Activated CD4-positive, alpha-beta T cell treated with anti-CD3 and anti-CD28 coated beads, Interleukin-2, amount 50 U/mL, for 24 hours (primary cell): ENCODE measurements around the gene ENOX1.

ENCODE experiments used
- DNase-seq, 2 donors: peaks; one replicate each; pipeline ENCODE4 v3.0.0-alpha.2; 2020; ENCODE audit warnings: low read depth in 1 of 2, low spot score in 1 of 2

Gene ENOX1

DNA sequence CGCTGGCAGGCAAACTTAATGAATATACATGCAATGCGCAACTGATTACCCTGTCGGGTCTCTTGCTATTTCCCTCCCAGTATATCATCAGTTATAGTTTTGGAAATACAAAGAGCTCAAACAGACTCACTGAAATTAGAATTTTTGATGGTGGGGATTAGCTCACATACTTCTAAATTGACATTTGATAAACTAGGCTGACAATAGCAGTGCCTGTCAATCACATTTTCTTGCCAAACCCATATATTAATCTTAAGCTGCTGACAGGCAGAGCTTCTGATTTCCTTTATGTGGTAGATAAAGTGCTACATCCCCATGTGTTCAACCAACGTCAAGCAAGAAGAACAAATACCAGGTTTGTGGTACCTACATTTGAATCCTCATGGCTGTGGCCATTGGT lies 521.7 kb downstream of the ENOX1 start:
- DNase-seq, result no peak

DNA sequence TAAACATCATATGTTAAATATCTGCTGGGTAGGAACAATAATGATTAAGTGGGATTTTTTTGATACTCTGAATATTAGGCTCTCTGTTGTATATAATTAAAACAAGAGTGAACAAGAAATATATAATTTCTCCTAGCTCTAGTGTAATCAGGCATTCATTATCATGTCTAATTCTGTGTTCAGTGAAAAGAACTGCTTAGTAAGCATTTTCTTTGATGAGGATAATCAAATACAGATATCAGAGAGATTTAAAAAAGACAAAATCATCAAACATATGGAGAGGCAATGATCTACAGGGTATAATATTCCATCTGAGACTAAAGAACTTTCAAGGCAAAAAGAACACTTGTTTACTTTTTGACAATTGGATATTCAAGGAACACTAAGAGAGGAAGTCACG lies 522.3 kb downstream of the ENOX1 start:
- DNase-seq, result no peak

DNA sequence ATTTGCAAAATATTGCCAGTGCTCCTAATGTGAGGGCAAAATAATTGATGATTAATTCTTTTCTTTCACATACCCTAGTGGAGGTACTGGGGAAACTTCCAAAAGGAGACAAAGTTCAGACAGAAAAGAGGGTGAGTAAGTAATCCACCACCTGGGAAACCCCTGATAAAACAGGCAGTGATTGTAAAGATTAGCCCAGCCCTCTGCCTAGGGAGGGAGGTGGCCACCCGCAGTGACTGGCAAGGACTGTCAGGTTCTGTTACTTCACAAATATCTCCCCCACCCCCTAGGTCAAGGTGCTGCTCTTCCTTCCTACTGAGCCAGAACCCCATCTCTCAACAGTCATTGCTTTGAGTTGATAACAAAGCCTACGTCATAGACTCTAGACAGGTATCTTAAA lies 523.7 kb downstream of the ENOX1 start:
- no peak for DNase-seq

DNA sequence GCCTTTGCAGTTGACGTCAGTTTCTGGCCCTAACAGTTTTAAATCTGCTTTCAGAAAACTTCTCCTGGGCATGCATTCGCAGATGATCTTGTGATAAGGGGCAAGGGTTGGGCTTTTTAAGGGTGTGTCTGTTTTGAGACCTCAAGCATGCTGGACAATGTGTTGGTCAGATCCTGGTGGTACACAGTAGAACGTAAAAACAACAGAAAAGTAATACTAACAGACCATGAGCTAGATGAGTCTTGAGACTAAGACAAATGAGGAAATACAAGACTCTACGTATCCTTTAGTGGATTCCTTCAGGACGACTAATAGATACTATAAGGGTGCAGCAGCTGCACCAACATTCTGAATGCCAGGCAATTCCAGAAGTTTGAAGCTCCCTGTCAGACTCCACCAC lies 525.8 kb downstream of the ENOX1 start:
- DNase-seq, result no peak

DNA sequence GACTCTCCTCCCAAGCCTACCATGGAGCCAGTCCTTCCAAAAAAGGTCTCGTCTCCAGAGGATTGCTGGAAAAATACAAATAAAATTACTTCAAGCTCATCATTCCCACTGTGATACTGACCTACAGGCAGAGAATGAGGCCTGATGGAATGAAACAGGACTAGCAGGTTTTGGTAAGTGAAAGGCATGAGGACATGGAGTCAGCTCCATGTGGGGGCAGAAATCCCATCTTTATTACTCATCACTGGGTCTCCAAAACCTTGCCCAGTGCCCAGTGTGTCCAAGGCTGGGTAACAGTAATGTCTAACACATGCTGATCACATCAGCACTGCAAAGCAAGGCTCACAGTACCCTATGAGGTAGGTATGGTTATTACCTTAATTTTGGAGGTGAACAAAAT lies 528.0 kb downstream of the ENOX1 start:
- DNase-seq, result no peak

DNA sequence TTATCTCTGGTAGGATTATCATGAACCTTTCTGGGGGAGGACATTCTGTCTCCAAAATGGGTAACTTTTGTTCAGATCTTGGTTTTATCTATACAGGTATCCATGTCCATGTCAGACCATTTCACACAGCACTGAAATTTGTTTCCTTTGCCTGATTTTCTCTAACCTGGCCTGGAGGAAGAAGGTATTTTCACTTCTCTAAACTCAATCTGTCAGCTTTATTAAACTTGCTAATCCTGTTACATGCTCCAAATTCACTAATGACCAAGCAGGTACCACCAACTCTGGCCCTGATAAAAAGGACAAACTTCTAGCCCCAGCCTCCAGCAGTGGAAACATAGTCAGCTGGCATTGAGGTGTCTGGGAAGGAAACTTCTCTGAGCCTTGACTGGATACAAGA lies 529.0 kb downstream of the ENOX1 start:
- no peak for DNase-seq

DNA sequence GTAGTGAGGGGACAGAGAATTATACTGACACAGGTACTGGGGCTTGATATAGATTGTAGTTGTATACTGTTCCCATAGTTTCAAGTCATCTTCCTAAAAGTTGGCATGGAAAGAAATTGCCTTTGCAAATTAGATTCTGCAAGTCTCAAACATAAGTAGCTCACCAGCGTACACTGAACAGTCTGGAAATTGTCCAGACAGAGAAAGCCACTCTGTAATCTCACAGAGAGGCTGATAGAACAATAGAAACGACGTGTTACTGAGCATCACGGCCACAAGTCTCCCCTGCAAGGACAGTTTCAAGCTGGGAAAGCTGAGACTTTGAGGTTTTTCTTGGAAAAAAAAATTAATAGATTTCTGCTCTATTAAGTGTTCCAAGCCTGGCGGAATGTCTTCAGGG lies 534.8 kb downstream of the ENOX1 start:
- DNase-seq, result no peak

DNA sequence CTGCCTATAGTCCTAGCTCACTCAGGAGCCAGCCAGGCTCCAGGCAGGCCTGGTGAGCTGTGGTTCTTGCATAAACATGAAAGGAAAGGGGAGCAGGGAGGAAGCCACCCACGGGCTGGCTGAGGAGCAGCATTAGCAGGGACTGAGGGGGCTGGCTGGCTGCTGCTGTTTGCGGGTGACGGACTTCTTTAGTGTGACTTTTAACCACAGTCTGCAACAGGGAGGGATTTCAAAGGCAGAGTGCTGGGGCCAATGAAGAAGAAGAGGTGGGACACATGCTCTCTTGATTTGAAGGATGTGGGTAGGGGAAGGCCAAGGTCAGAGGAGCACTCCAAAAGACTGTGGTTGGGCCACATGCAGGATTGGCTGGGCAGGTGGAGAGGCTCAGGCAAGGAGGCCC lies 540.4 kb downstream of the ENOX1 start:
- no peak for DNase-seq

DNA sequence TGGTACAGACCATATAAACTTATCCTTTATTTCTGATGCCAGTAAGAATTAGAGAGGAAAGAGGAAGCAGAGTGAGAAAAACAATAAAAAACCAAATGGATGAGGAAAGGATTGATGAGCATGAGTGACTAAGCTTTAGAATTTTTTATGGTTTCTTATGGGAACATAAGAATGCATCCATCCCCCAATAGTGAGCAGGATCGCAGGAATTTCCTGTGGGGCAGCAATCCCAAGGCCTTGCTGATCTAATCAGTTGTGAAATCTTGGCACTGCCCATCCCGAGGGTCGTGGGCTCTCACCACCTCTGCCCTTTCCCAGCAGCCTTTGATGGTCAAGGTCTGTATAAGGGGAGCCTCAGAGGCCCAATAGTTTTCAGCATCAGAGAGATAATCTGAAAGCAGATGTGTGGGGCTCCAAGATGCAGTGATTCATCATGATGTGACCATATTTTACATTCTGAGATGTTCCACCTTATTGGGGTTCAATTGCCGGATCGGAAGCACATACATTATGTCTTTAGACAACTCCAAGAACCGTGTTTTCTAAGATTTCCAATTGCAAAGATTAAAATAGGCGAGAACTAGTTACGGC lies 541.3 kb downstream of the ENOX1 start:
- no peak for DNase-seq

DNA sequence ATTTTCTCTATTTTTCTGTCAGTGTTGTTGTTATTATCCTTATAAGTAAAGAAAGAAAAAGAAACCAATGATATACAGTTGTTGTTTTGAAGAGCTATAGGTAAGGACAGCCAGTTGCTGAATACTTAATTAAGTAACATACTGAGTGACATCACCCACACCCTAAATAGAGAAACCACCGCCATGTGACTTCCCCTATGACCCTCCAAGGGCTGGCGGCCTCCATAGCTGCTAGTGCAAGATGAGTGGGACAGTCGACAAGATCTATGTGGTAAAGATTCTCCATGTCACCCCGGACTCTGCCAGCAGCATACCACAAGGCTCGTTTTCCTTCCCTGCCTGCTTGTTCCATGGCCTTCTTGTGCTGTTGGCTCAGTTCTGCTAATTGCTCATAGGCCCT lies 542.3 kb downstream of the ENOX1 start:
- DNase-seq, result no peak

DNA sequence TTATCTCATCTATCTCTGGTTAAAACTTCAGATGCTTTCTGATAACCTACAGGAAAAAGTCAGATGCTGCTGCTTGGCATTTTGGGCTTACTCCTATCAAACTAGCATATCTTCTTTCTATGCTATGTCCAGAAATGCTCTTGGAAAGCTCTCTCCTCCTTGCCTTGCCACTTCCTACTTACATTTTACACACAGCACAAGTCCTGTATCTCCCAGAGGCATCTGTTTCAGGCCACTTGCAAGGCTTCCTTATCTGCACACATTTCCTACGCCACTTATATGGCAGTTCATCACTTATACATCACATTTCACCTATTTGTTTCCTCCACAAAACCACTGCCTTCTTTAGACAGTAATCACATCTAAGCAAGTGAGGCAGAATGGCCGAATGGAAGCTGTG lies 543.1 kb downstream of the ENOX1 start:
- DNase-seq, result no peak

DNA sequence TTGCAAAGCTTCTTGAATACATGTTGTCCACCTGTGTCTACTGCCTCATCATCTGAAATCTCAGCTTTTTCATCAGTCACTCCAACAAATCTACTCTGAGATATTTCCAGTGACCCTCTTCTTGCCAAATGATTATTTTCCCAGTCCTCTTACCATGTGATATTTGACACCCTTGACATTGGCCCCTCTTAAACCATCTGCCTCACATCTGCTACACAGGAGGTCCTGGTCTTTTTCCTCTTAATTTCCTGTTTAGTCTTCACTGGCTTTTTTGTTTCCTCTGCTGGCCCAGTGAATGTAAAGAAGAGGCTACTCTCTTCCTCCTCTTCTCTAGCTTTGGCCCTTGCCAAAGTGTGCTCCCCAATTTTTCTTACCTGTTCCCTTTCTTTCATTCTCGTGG lies 544.7 kb downstream of the ENOX1 start:
- no peak for DNase-seq

DNA sequence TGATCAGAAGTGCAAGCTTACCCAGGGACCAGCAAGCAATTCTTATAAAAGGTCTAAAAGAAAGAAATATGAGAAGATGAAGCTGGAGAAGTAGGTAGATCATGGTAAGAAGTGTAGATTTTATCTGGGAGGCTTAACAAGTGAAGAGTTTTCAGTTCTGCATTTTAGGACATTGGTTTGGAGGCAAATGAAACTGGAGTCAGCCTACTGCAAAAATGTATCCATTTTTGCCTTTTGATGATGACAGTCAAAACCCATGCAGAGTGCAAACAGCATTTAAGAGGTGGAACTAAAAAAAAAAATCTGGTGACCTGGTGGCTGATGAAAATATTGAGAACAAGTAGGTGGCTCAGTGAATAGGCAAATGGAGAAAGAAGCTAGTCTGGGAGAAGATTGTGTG lies 546.5 kb downstream of the ENOX1 start:
- DNase-seq, result no peak

DNA sequence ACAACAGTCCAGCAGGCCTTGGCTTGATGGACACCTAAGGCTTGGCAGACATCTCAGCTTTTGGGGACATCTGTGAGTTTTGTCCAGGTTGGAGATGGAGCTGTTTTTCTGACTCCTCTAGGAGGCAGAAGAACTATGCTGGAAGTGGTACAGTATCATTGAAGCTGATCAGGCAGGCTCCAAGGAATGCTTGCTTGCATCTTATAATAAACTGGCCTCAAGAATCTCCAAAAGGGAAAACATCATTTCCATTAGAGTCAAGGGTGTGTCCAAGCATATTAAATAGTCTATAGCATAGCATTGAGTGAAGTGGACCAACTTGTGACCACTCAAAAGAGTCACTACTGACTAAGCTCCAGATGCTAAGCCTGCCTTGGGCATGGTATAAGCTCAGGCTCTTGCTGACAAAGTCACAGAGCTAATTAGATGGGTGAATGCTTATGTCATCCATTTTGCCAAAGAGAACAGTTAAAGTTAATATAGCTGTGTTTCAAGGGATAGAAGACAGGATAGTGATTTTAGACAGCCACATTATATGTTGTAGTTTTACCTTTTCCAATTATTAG lies 547.4 kb downstream of the ENOX1 start:
- no peak for DNase-seq

DNA sequence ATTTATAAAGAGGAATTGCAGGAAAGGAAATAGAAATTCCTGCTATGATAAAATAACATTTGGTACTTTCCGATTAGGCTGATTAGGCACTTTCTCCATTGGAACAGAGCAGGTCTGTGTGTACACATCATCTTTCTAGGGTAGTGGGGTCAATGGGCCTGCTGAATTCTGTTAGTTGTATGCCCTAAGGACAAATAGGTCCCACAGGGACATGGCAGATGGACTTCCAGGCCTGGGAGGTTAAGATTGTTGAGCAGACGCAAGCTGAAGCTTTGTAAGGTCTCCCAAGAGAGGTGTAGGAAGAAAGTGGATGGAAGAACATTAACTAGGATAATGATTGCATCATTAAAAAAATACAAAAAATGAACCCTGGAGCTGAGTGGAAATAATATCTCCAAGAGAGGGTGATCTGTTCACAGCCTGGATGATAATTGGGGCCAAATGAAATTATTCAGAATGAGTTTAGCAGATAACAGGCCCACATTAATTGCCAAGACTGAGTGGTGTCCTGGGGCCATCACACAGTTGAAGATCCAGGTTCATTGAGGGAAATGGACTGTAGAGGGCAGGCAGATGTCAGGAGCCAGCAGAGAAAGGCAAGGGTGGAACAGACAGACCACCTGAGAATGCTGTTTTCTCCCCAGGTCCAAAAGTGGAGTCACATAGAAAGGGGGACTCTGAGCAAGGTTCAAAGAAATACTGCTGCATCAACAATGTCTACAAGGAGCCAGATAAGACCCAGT lies 548.3 kb downstream of the ENOX1 start:
- no peak for DNase-seq

DNA sequence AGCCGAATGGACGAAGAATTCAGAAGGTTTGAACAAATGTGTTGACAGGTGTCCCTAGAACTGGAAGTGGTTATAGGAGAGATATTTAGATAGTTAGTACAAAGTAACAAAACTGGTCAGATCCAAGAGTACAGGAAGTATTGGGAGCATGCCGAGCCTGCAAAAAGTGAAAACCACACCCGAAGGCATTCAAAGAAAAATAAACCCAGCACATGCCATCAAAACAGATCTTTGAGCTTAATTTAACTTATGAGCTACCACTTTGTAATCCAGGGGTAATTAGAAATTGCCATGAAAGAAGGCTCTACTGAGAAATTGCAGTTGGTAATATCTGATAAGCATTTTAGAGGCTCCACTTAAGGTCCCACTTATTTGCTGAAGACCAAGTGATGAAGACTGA lies 549.2 kb downstream of the ENOX1 start:
- DNase-seq, result no peak

DNA sequence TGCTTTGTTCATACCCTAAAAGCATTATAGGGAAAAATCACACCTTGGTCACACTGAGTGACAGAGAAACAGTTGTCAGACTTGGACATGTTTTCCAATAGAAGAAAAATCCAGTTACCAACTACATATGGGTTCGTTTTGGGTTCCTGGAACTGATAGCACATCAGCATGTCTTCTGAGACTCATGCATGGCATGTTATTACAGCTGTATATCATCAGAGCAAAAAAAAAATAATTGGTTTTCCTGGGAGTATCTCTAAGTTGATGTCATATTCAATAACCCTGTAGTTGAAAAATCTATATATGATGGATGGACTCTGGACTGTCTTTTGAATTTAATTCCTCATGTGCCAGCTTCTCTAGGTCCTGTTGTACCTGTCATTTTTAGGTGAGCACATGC lies 551.7 kb downstream of the ENOX1 start:
- DNase-seq, result no peak

DNA sequence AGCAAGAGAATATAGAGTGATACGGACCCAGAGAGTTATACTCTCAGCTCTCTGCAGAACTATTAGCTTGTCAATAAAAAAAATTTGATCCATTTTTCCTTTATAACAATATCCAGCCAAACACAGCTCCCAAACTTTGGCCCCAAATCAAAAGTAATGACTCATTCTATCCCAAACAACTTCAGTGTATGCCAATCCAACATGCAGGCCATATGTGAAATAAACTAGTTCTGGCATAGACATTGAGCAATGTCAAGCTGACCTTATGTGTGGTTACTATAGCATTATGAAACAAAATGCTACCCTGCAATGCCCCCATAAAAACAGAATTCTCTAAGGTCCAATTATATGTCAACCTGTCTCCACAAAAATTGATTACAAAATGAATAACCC lies 553.9 kb downstream of the ENOX1 start:
- no peak for DNase-seq

DNA sequence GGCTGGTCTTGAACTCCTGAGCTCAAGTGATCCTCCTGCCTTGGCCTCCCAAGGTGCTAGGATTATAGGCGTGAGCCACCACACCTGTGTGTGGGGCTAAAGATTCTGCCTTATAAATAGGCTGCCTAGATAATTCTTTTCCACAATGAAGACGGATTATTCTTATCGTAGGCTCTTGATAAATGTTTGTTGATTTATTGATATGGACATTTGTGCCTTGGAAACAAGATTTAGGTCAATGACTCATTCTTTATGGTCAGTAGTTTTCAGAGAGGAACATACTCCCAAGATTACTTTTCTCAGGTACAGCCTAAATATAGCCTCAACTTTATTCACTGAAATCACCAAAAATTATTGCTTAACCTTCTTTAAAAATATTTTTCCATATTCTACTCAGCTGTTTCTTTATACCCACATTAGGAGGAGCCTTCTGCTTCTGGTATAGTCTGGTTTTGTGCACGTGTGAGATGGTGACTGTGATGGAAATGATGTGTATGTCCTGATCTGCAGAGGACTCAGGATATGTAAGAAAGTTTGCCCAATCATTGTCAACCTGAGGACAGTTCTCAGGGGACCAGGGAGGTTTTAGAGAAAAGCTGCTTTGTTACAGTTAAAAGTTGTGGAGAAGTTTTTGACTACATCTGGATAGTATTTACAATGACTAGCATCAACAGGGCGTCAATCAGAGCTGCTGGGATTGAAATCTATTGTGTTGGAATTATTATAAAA lies 554.5 kb downstream of the ENOX1 start:
- no peak for DNase-seq

DNA sequence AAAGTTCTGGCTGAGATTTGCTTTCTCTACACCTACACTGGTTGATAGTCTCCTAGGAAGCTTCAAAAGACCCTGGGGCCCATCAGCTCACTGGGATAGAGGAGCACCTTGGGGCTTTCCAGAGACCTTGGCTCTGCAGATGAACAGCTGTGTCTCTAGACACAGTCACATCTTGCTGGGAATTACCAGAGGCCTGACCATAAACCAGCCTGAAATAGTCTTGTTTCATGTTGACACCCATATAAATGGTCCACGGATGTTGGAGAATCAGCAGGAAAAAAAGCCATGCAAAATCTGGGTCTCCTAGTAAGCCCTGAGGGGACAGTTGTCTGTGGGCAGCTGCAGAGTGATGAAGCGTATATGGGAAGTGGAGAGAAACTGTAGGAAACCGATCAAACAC lies 555.8 kb downstream of the ENOX1 start:
- DNase-seq, result no peak

DNA sequence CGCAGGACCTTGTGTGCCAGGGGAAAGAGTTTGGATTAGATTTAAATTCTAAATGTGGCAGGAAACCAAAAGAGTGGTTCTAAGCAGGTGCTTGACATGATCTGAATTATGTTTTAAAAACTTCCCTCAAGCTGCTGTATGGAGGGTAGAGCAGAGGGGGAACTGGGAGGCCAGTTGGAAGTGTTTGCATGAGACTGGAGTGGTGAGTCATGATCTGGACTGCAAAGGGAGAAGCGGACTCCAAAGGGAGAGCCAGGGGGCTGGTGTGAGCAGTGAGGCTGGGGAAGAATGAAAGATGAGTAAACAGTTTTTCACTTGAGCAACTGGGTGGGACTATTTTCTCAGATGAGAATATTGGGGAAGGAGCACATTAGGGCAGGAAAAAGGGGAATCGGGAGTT lies 557.3 kb downstream of the ENOX1 start:
- DNase-seq, result no peak

DNA sequence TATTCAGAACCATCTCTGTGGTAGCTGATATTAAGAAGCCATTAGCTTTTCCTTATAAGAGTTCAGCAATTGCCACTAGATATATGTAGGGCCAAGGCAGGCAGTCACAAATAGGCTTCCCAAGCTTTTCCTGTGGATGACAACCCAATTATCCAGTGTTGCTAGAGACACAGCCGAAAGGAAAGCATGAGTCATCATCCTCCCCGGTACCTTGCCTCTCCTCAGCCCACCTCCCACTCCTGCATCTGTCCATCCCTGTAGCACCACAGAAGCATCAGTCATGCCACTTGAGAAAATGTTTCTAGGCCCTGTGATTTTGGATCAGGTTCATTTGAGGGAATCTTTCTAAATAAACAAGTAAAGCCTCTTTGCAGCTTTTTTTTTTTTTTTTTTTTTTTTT lies 559.1 kb downstream of the ENOX1 start:
- DNase-seq, result no peak
